Stimulated activated CD4-positive, alpha-beta T cell treated with anti-CD3 and anti-CD28 coated beads, TNF-alpha, amount 100 ng/mL, for 24 hours (primary cell): ENCODE measurements around the gene CTBP2.

Experiments used
- DNase-seq, 3 experiments: peaks; one replicate each; pipeline ENCODE4 v3.0.0-alpha.2; 2020; ENCODE audit warnings: low read depth in 3 of 3

CTBP2 gene

DNA sequence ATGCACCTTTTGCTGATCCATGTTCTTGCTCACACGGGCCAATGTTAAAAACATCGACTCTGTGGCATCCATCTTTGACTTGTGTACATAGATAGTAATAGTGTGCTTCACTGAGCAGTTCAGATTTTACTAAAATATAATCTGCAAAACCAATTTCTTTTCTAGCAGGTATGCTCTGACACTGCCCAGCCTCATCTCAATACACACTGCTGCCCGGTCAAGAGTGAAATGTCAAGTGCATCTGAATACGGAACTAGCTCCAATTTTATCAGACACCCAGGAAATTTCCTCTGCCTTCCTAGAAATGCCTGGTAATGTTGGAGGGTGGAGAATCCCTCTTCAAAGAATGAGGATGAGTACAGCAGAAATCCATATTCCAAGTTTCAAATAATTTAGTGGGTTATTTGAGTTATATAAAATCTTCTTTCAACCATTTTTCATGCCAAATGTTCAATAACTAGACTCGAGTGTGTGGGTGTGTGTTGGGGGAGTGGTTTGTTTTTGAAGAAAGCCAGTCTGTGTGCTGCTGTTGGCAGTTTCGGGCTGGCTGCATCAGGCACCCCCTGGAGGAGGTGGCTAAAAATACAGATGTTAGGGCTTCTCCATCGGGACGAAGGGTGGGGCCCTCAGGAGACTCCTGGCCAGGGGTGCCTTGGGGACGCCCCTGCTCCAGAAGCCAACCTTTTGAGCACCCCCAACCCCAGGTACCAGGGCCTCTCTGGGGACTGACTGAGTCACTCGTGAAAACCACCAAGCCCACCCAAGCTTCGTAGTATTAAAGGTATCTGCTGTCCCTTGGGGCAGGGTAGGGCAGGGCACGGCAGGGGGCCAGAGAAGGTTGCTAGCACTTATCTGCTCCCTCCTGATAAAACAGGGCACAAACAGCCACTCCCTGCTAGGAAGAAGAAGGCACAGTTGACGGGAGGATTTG lies 15.4 kb downstream of the CTBP2 start:
- DNase-seq = no peak

DNA sequence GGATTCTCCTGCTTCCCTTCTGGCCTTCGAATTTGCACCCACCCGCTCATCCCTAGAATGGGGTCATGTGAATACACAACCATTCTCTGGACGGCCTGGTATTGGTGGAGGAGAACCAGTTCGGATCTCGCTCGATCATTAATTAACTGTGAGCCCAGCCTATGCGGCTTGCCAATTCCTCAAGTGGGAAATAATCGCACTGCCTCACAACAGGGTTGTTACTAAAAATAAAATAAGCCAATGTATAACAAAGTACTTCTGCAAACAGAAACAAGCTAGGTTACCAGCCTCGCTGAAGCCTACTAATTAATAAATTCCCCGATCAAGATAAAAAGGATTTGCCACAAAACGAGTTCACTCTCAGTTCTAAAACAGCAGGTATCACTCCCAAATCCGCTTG lies 16.2 kb downstream of the CTBP2 start:
- DNase-seq = no peak

DNA sequence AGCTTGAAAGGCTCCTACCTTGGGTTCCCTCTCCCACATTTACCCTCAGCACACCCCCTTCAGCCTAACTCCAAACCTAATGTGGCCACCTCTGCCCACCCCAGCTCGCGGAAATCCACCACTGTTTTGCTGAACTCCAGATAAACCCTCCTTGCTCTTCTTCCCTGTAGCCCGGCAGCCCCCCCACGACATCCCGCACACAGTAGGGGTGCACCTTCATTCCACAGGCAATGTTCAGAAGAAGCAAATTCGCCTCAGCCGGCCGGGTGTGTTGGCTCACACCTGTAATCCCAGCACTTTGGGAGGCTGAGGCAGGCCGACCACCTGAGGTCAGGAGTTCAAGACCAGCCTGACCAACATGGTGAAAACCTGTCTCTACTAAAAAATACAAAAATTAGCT lies 17.4 kb downstream of the CTBP2 start:
- DNase-seq = no peak

DNA sequence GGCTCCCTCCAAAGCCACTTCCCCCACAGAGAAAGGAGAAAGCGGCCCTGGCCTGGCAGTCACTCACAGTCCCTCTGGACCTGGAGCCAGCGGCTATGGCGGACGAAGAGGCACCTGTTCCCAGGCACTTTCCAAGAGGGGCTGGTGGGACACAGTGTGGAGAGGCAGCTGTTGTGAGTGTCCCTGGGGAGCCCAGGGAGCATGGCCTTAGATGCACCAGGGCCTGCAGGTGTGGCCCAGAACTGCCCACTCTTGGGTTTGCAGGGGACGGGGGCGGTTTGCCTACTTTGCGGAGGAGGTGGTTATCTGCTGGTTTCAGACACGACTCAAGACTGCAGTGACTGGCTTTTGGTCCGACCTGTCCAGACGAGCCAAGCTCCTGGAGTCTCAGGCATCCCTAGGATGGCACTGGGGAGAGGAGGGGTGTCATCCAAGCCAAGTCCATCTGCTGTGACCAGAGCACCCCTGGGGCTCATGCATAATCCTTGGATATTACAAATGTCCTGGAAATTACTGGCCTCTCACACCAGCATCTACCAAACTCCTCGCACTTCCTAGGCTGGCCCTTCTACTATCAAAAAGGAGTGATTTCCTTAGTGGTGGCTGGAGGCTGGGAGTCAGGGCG lies 18.4 kb downstream of the CTBP2 start:
- no peak for DNase-seq

DNA sequence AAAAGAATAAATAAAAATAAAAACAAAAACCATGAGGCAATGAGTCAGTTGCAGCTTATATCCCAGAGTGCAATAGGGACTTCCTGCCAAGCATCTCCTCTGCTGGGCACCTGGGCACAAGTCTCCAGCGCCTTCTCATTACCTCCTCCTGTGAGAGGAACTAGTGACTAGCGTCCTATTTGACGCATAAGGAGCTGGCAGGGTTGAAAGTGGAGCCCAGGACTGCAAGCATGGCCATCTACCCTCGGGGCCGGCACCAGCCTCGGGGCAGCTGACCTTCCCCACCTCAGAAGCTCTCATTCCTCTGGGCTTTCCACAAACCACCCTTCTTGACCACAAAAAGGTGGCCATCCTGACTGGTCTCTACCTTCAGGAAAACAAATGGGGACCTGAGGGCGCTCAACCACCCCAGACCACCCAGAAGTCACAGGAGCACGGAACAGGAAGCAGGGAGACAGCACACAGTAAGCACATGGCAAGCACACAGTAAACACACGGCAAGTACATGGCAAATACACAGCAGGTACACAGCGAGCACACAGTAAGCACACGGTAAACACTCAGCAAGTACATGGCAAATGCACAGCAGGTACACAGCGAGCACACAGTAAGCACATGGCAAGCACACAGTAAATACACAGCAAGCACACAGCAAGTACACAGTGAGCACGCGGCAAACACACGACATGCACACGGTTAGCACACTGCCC lies 19.1 kb downstream of the CTBP2 start:
- DNase-seq = no peak

DNA sequence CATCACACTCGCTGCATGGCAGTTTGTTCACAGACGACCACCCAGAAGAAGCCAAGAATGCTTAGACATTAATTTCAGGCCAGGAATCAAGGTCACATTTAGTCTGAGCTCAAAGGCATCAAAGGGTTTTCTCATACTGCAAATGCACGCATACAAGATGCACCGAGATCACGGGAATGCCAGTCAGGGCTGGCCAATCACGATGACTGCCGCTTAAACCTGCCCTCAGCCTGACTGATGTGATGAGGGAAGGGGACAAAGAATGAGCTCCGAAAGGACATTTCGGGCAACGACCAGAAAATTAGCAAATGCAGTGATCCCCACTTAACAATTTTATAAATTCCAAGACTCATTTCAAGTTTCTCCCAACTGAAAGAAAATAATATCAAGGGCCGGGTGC lies 20.2 kb downstream of the CTBP2 start:
- no peak for DNase-seq

DNA sequence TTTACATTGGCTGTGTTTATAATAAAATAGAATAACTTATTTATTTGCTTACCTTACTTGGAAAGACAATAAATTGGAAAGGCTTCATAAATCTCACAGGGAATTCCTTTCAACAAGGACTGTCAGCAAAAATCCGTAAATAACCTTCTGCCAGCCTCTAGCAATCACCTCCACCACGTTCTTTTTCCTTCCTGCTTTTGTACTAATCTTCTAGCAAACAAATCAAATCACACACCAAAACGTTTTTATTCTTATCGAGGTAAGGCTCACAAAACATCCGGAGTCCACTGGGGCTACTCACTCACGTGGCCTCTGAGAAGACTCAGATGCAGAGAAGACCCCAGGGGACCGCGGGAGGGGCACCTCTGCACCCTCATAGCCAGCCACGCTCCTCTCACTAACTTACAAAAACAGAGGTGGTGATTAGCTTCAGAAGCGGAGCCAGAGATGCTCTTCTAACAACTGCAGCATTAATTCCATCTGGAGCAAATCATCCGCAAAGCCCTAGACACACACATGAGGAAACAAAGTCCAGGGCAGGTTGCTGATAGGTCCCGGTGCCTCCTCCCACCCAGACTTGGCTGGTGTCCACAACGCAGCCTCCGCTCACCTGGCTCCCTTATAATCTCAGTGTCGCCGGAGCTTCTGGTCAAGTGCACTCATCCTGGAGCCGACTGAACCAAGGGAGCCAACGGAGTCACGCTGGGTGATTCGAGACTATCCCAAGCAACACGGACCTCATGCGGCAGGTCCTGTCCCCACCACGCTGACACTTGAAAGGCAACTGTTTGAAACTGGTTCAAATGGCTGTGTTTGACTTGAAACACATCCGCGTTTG lies 22.5 kb downstream of the CTBP2 start:
- no peak for DNase-seq

DNA sequence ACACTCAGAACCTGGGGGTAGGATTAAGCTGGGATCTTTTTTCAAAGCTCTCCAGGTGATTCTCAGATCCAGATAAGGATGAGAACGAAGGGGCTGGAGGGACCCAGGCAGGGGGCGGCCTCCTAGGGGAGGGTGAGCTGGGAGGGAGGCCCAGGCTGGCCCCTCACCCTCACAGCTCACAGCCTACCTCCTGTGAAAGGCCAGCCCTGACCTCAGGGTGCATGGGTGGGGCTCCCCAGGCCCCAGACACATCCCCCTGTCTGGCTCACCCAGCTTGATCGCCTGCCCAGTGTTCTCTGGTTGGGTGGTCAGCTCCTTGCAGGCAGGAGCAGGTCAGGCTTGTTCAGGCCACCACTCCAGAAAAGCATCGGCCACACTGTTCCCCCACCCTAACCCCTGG lies 24.3 kb downstream of the CTBP2 start:
- no peak for DNase-seq

DNA sequence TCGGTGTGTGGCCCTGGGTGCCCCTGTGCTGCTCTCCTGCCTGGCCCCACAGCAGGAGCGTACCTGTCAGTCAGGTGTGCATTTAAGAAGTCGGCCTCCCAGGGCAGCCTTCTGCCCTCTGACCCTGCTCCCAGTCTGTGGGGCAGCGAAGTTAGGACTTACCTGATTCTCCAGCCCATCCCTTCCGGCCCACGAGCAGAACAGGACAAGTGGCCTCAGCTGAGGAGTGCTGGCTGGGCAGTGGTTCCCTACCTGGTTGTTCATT lies 24.7 kb downstream of the CTBP2 start:
- DNase-seq = no peak

DNA sequence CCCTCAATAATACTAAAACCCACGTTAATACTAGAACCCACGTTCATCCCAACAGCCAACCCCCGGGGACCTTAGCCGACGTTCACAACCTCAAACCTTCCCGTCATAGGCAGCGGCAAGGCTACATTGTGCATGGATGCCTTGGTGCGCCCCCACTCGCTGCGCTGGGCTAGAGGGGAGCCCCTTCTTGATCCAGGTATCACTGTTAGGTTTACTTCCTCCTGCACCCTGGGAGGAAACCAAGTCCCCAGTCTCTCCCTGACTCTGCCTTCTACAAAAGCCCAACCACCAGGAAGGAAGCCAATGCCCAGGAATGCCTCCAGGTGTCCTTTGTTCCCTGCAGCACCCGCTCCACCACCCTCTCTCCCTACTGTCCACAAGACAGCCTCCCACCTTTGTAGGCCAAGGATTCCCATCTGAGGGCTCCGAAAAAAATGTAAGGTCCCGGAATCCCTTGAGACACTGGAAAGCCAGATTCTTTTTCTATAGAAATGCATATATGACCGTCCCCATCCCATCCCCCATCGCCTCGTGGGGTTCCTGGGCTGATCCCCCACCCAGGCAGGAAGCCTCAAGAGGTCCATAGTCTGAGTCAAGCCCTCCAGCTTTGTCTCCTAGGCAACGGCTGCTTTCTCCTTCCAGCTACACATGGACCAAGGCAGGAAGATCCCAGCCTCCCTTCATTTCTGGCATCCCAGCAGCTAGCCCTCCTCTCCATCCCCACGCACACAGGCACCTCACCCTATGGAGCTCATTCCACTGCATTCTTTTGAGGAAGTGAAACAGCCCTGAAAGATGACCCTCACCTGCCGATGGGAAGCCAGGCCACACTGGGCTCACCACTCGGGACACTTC lies 25.2 kb downstream of the CTBP2 start:
- DNase-seq = no peak

DNA sequence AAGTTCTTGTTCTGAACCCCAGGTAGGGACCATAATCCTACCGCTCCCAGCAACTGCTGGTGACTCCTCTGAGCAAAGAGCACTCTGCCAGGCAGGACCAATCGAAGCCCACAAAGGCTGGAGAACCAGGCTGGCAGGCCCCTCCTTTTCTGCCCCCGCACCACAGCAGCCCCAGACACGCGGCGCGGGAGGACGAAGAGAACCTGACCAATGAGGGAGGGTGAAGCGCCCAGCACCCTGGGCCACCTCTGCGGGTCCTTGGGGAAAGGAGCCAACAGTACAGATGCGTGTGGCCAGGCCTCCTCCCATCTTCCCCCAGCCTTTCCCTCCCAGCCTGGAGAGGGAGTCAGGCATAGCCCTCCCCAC lies 25.9 kb downstream of the CTBP2 start:
- no peak for DNase-seq

DNA sequence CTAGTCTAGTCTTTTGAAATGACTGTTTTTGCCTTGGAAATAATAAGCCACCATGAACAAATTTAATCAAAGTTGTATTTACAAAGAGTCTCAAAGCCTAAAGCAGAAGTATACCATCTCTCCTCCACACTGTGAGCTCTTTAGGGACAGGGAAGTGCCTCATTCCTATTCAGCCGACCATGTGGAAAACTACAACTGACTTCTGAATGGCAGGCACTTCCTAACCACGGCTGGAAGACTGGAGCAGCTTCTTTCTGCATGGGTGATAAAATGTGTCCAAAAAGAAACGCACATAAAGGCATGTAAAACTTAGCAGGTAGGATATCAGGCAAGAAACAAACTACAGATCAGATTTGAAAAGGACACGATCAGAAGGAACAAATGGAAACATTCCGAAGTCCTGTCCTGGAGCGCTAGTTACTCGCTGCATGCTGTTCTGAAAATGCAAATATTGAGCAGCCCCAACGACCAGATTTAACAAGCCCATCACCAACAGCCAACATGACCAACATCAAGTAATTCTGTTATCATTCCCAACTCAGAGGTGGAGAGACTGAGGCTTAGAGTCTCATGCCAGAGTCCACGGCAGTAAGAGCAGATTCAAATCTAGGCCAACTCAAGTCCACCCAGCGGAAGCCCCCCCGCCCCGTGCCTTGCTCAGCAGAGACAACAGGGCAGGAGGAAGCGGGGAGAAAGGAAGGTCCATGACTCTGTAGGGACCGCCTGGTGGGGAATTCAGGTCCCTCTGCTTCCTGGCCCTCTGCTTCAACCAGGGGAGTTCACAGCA lies 26.5 kb downstream of the CTBP2 start:
- DNase-seq = no peak

DNA sequence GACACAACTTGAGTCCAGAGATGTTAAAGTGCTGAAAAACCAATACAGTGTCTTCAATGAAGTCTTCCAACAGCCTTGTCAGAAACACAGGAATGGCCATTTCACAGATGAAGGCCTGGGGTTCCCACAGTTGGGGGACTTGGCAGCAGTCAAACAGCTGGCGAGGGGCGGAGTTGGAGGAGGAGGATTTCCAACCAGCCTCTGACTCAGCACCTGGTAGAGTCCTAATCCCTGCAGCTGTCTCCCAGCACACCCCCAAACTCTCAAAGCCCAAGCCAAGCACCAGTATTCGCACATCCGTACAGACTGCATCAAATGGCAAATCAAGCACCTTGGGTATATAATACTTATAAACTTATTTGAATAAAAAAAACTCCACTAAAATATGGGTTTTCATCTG lies 28.0 kb downstream of the CTBP2 start:
- no peak for DNase-seq

DNA sequence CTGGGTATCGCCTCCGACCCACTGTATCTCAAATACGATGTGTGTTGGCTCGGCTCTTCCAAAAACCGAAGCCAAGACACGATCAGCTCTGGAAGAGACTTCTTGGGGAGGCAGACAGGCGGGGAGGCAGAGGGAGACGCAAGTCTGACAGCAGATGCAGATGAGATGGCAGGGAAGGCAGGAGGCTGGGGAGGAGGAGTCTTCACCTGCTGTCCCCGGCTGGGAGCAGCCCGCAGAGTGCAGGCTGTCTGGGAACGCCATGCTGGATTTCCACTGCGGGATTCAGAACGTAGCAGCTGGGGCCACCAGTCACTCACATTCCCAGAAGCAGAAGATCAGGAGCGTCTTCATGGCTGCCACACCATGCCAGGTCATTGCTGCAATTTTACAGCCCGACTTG lies 29.4 kb downstream of the CTBP2 start:
- no peak for DNase-seq

DNA sequence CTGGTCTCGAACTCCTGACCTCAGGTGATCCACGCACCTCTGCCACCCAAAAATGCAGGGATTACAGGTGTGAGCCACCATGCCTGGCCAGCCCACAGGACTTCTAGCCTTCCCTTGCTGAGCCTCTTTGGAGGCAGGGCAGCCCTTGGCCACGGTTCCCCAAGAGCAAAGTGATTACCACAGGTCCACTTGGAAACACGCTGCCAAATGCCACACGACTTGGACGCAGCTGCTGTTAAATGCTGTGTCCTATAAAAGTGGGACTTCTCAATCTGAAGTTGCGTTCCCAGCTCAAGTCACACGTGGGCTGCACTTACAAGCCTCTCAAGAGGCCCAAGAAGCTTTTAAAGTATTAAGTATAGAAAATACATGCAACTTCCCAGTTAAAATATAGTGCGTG lies 30.1 kb downstream of the CTBP2 start:
- no peak for DNase-seq

DNA sequence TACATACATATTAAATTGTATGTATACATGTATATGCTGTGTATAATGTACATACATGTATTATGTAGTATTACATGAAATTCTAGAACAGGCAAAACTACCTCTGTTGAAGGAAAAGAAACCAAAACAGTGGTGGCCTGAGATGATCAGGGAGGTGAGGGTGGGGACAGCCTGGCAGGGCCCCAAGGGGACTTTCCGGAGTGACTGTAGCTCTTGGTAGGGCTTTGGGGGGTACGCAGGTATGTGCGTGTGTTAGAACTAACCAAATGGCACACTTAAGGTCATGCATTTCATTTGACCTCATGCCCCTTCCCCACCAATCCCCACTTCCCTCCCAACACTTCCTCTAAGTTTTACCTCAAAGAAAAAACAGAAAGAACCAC lies 31.3 kb downstream of the CTBP2 start:
- DNase-seq = no peak

DNA sequence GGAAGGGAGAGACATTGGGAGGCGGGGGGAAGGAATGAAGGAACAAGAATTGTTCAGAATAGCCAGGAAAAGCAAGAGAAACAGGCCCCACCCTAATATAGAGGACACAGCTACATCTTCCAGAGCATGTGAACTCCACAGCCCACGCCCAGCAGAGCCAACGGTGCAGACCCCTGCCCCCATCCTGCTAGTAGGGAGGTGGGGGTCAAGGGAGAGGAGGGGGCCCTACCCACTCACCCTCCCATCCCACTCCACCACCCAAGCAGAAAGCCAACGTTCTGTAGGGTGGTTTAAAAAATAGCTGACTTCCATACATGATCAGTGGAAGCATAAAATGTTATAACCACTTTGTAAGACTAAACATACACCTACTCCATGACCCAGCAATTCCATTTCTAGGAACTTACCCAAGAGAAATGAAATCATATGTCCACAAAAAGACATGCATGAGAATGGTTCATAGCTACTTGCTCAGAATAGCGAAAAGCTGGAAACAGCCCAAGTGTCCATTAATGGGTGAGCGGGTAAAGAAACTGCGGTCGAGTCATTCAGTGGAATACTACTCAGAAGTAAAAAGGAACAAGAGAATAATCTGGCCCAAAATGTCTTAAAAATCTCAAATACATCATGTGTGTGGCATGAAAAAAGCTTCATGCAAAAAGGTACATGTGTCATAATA lies 31.8 kb downstream of the CTBP2 start:
- no peak for DNase-seq

DNA sequence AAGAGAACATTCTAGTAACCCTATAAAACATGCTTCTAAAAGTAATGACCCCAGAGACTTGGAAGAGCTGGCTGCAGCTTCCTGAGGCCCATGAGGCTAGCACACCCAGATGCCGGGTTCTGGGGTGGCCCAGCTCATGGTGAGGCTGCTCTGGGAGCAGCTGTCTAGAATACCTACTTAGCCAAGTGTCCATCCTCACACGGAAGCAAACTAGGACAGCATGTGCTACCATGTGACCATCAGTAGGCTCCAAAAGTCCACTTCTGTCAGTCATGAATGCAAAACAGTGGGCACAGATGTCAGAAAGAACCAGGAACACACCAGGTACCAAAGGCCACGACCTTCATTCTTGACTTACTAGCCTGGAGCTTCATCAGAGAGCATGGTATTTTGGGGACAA lies 32.4 kb downstream of the CTBP2 start:
- DNase-seq = no peak

DNA sequence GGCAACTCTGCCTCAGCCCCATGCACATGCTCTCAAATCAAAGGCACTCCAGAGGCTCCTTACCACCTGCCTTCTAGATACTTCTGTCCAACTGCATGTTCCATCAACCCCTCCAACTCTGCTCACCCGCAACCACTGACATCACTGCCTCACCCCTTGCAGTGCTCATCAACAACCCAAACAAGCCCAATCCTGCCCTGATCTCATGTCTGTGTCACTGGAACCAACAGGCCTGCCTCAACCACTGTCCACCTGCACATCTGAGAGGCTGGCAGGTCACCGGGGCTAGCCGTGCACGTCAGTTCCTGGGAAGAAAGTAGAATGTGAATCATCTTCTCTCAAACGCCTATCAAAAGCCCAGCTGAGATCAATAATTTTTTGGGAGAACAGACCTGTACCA lies 33.3 kb downstream of the CTBP2 start:
- DNase-seq = no peak
